CD4-positive, alpha-beta T cell treated with Interleukin-17A for 4 hours (primary cell): ENCODE data around the gene PIP5K1C.
A peak's percentile ranks its signal among the peaks of the same experiment; 100 is the strongest.
"Not testable (repeated sequence)": the region's sequence is repeated elsewhere in the genome, so short reads cannot be mapped to it uniquely, and the experiment has no call there.

Experiments
- DNase-seq: peaks from one replicate; pipeline ENCODE4 v3.0.0-alpha.2; 2020; ENCODE audit warnings: mixed read lengths

The PIP5K1C gene

GRCh38 chr19:3643674-3644313 lies 56.5 kb downstream of the PIP5K1C start:
- no peak for DNase-seq

GRCh38 chr19:3642987-3643673 lies 57.1 kb downstream of the PIP5K1C start:
- DNase-seq, result no peak

- DNase-seq, result no peak
These were observed 58.0 kb downstream of the PIP5K1C start for GRCh38 chr19:3642296-3642695.

- DNase-seq, result no peak
These were observed 58.6 kb downstream of the PIP5K1C start for GRCh38 chr19:3641515-3642269.

- DNase-seq, result no peak
These were observed 60.8 kb downstream of the PIP5K1C start for GRCh38 chr19:3639479-3639878.

- no peak for DNase-seq
These were observed 61.8 kb downstream of the PIP5K1C start for GRCh38 chr19:3638208-3639193.

- no peak for DNase-seq
These were observed 62.6 kb downstream of the PIP5K1C start for GRCh38 chr19:3637621-3638020.

- DNase-seq, result no peak
These were observed 63.3 kb downstream of the PIP5K1C start for GRCh38 chr19:3636962-3637361.

GRCh38 chr19:3636506-3636905 lies 63.8 kb downstream of the PIP5K1C start:
- no peak for DNase-seq

GRCh38 chr19:3634496-3635045 lies 65.7 kb downstream of the PIP5K1C start:
- no peak for DNase-seq

GRCh38 chr19:3633559-3633988 lies 66.7 kb downstream of the PIP5K1C start:
- DNase-seq, result no peak

- DNase-seq, result no peak
These were observed 67.3 kb downstream of the PIP5K1C start for GRCh38 chr19:3632739-3633558.

GRCh38 chr19:3632098-3632497 lies 68.2 kb downstream of the PIP5K1C start:
- no peak for DNase-seq

- no peak for DNase-seq
These were observed 69.0 kb downstream of the PIP5K1C start for GRCh38 chr19:3631053-3631861.

- not testable (repeated sequence) for DNase-seq
These were observed 71.5 kb downstream of the PIP5K1C start for GRCh38 chr19:3628766-3629165.

GRCh38 chr19:3627351-3627723 lies 72.9 kb downstream of the PIP5K1C start:
- DNase-seq, result no peak

GRCh38 chr19:3626473-3627350 lies 73.6 kb downstream of the PIP5K1C start, which contains the start of gene CACTIN:
CACTIN (minus strand) TSS chr19:3626790; CDS start chr19:3626762, 28 bp downstream.
- peak; percentile 100 for DNase-seq

GRCh38 chr19:3625996-3626472 lies 74.2 kb downstream of the PIP5K1C start:
- no peak for DNase-seq

GRCh38 chr19:3623716-3624115 lies 76.6 kb downstream of the PIP5K1C start:
- DNase-seq, result no peak
